Stimulated activated CD4-positive, alpha-beta T cell treated with anti-CD3 and anti-CD28 coated beads, Interleukin-12 subunit alpha, Interleukin-12 subunit beta, amount 100 ng/mL, for 48 hours (primary cell): ENCODE results near the gene GRIFIN.

Experiments used
- DNase-seq, 3 donors: peaks; one replicate each; pipeline ENCODE4 v3.0.0-alpha.2; 2020; ENCODE audit warnings: low read depth in 2 of 3, low spot score in 1 of 3

GRIFIN gene

GRCh38 chr7:2437136-2437535 lies 39.1 kb downstream of the GRIFIN start:
- no peak for DNase-seq

- DNase-seq: no peak
Observed at GRCh38 chr7:2436341-2437104, 39.7 kb downstream of the GRIFIN start.

GRCh38 chr7:2435146-2435545 lies 41.1 kb downstream of the GRIFIN start:
- DNase-seq: no peak

- no peak for DNase-seq
Observed at GRCh38 chr7:2433713-2434550, 42.3 kb downstream of the GRIFIN start.

- no peak for DNase-seq
Observed at GRCh38 chr7:2432910-2433712, 43.1 kb downstream of the GRIFIN start.

GRCh38 chr7:2431260-2431867 lies 44.8 kb downstream of the GRIFIN start:
- peak in 1 of 3 donors; percentile 30 for DNase-seq

GRCh38 chr7:2425749-2426148 lies 50.4 kb downstream of the GRIFIN start:
- no peak for DNase-seq
